ENCODE measurements around the gene CCDC148. TPM values are rescaled to one million over a fixed set of nuclear protein-coding genes. Genes with fewer than 3 reads are reported as not detected.

Gene CCDC148
- total and polyA plus RNA-seq, 3 donors from 2014 or later = 2.3 to 5.7 (median 5.0) TPM

- Histone ChIP-seq H3K9me3 (no peaks in the 10 kb centered on the region), H3K4me1 (no peaks in the 10 kb centered on the region), H3K36me3 (ENCODE audit: low read depth, missing control alignments) (no peaks in the 10 kb centered on the region), H3K27ac (no peak overlapping the region), H3K4me3 (no peak overlapping the region), H3K27me3 (no peaks in the 10 kb centered on the region)
- TF ChIP-seq CTCF (IDR thresholded peaks at IDR 0.05) (no peak), POLR2A (IDR thresholded peaks at IDR 0.05) (no peak)
- no peak for DNase-seq
- intact Hi-C loops (cut with DNase I; ENCODE audit: low total_unique reads) = no loop called here
- WGBS, 2 donors = 38 to 57% methylated on average over 1 of the region's 1 CpG
Measured at GRCh38 chr2:158205215-158205614, 251.3 kb downstream of the CCDC148 start.

GRCh38 chr2:158204741-158205165, 251.8 kb downstream of the CCDC148 start:
- 89 to 100% methylated on average over 1 of the region's 1 CpG for WGBS, 2 donors
- no peak for TF ChIP-seq CTCF (IDR thresholded peaks at IDR 0.05)
- no peak for TF ChIP-seq POLR2A (IDR thresholded peaks at IDR 0.05)

GRCh38 chr2:158202161-158202815, 254.3 kb downstream of the CCDC148 start:
- no peaks in the 10 kb centered on the region for H3K36me3 ChIP-seq (ENCODE audit: low read depth, missing control alignments)
- DNase-seq = no peak
- no peak overlapping the region for H3K4me3 ChIP-seq
- H3K4me1 ChIP-seq = no peaks in the 10 kb centered on the region
- no peaks in the 10 kb centered on the region for H3K27me3 ChIP-seq
- no peak for TF ChIP-seq CTCF (IDR thresholded peaks at IDR 0.05)
- no peak for TF ChIP-seq POLR2A (IDR thresholded peaks at IDR 0.05)
- H3K9me3 ChIP-seq = no peaks in the 10 kb centered on the region
- 65 to 73% methylated on average over 6 of the region's 6 CpGs for WGBS, 2 donors
- H3K27ac ChIP-seq = no peak overlapping the region
- intact Hi-C loops (cut with DNase I; ENCODE audit: low total_unique reads) = no loop called here

More at GRCh38 chr2:158204741-158205165, 251.8 kb downstream of the CCDC148 start:
- Histone ChIP-seq H3K27ac (no peak overlapping the region), H3K27me3 (no peaks in the 10 kb centered on the region), H3K9me3 (no peaks in the 10 kb centered on the region), H3K36me3 (ENCODE audit: low read depth, missing control alignments) (no peaks in the 10 kb centered on the region), H3K4me1 (no peaks in the 10 kb centered on the region), H3K4me3 (no peak overlapping the region)
- intact Hi-C loops (cut with DNase I; ENCODE audit: low total_unique reads) = no loop called here
- no peak for DNase-seq

- no peak overlapping the region for H3K27ac ChIP-seq
- no peak overlapping the region for H3K4me3 ChIP-seq
- H3K36me3 ChIP-seq (ENCODE audit: low read depth, missing control alignments) = no peaks in the 10 kb centered on the region
- no peaks in the 10 kb centered on the region for H3K4me1 ChIP-seq
- 90 to 92% methylated on average over 2 of the region's 2 CpGs for WGBS, 2 donors
- no peaks in the 10 kb centered on the region for H3K27me3 ChIP-seq
- TF ChIP-seq CTCF (IDR thresholded peaks at IDR 0.05) = no peak
- no peak for TF ChIP-seq POLR2A (IDR thresholded peaks at IDR 0.05)
- DNase-seq = no peak
- H3K9me3 ChIP-seq = no peaks in the 10 kb centered on the region
- intact Hi-C loops (cut with DNase I; ENCODE audit: low total_unique reads) = no loop called here
Measured at GRCh38 chr2:158199928-158200650, 256.5 kb downstream of the CCDC148 start.

Measured in testis (tissue), 3 donors.